Activated CD4-positive, alpha-beta memory T cell treated with anti-CD3 and anti-CD28 coated beads for 36 hours (primary cell): Measurements from ENCODE around the gene GPR26. TPM values are rescaled to one million over a fixed set of nuclear protein-coding genes. Genes with fewer than 3 reads are reported as not detected.

Experiments
- CTCF ChIA-PET: fragments of 350-600 bp; sonication (Branson Sonifier 250); formaldehyde crosslinking; loops from one replicate; lab custom pipeline; 2021; ENCODE audit warnings: antibody characterized with exemption, inconsistent platforms; lab: Charles Lee
- POLR2A ChIA-PET: fragments of 350-600 bp; sonication (Branson Sonifier 250); formaldehyde crosslinking; loops from one replicate; lab custom pipeline; 2021; ENCODE audit warnings: antibody characterized with exemption; lab: Charles Lee
- DNase-seq: peaks from one replicate; pipeline ENCODE4 v3.0.0-alpha.2; 2020
- H3K27ac Mint-ChIP-seq: one replicate; pipeline ENCODE4 v1.8.0; 2021; ENCODE audit warnings: mixed read lengths
- H3K27me3 Mint-ChIP-seq: one replicate; pipeline ENCODE4 v1.8.0; 2021; ENCODE audit warnings: mixed read lengths
- H3K36me3 Mint-ChIP-seq: one replicate; pipeline ENCODE4 v1.8.0; 2021; ENCODE audit warnings: mixed read lengths
- H3K4me1 Mint-ChIP-seq: one replicate; pipeline ENCODE4 v1.8.0; 2021; ENCODE audit warnings: low read depth, mixed read lengths
- H3K4me3 Mint-ChIP-seq: one replicate; pipeline ENCODE4 v1.8.0; 2021; ENCODE audit warnings: mild to moderate bottlenecking, mixed read lengths
- H3K9me3 Mint-ChIP-seq: one replicate; pipeline ENCODE4 v1.8.0; 2021; ENCODE audit warnings: mixed read lengths
- intact Hi-C: fragments of 100-400 bp; cut with micrococcal nuclease; formaldehyde crosslinking; loops from one replicate; pipeline ENCODE4 v1.15.1; 2023
- total RNA-seq, 2 experiments: library from RNA; stranded (reverse); gene quantifications; one replicate each; pipeline ENCODE4 v1.2.3, GENCODE V29; 2021

Gene GPR26
- total RNA-seq, 2 experiments from 2014 or later = not detected

GRCh38 chr10:123683865-123684264 is 17.7 kb downstream of the GPR26 start:
- no peak overlapping the region for H3K4me3 Mint-ChIP-seq
- H3K9me3 Mint-ChIP-seq = no peaks in the 10 kb centered on the region
- no peaks in the 10 kb centered on the region for H3K4me1 Mint-ChIP-seq
- CTCF ChIA-PET = no interaction called here
- no peak overlapping the region for H3K27ac Mint-ChIP-seq
- intact Hi-C loops = no loop called here
- H3K27me3 Mint-ChIP-seq = no peaks in the 10 kb centered on the region
- POLR2A ChIA-PET = no interaction called here
- no peak for DNase-seq
- H3K36me3 Mint-ChIP-seq = no peaks in the 10 kb centered on the region

- no peaks in the 10 kb centered on the region for H3K27me3 Mint-ChIP-seq
- no peaks in the 10 kb centered on the region for H3K9me3 Mint-ChIP-seq
- H3K4me3 Mint-ChIP-seq = no peak overlapping the region
- no peak overlapping the region for H3K27ac Mint-ChIP-seq
- no peaks in the 10 kb centered on the region for H3K36me3 Mint-ChIP-seq
- POLR2A ChIA-PET = no interaction called here
- no peak for DNase-seq
- no peaks in the 10 kb centered on the region for H3K4me1 Mint-ChIP-seq
- intact Hi-C loops = no loop called here
- CTCF ChIA-PET = no interaction called here
Measured at GRCh38 chr10:123685260-123685659, 19.1 kb downstream of the GPR26 start.

- no peak for DNase-seq
- H3K4me1 Mint-ChIP-seq = no peaks in the 10 kb centered on the region
- ChIA-PET CTCF (no interaction called here), POLR2A (no interaction called here)
- H3K36me3 Mint-ChIP-seq = no peaks in the 10 kb centered on the region
- H3K27me3 Mint-ChIP-seq = no peaks in the 10 kb centered on the region
- H3K27ac Mint-ChIP-seq = no peak overlapping the region
- intact Hi-C loops = no loop called here
- H3K9me3 Mint-ChIP-seq = no peaks in the 10 kb centered on the region
- H3K4me3 Mint-ChIP-seq = no peak overlapping the region
Measured at GRCh38 chr10:123687758-123688157, 21.6 kb downstream of the GPR26 start.

- Mint-ChIP-seq H3K27me3 (peaks cover 3% of the 10 kb centered on the region), H3K4me3 (no peak overlapping the region), H3K27ac (no peak overlapping the region), H3K9me3 (no peaks in the 10 kb centered on the region), H3K4me1 (no peaks in the 10 kb centered on the region), H3K36me3 (no peaks in the 10 kb centered on the region)
- POLR2A ChIA-PET = no interaction called here
- no peak for DNase-seq
- CTCF ChIA-PET = no interaction called here
- intact Hi-C loops = no loop called here
Measured at GRCh38 chr10:123689880-123690279, 23.7 kb downstream of the GPR26 start.

- CTCF ChIA-PET = no interaction called here
- Mint-ChIP-seq H3K27ac (no peak overlapping the region), H3K9me3 (no peaks in the 10 kb centered on the region), H3K36me3 (no peaks in the 10 kb centered on the region), H3K4me1 (no peaks in the 10 kb centered on the region), H3K4me3 (no peak overlapping the region), H3K27me3 (no peaks in the 10 kb centered on the region)
- intact Hi-C loops = no loop called here
- no peak for DNase-seq
- POLR2A ChIA-PET = no interaction called here
Measured at GRCh38 chr10:123703195-123703790, 37.1 kb downstream of the GPR26 start.

GRCh38 chr10:123704076-123704475 is 37.9 kb downstream of the GPR26 start:
- H3K27ac Mint-ChIP-seq = no peak overlapping the region
- H3K4me1 Mint-ChIP-seq = no peaks in the 10 kb centered on the region
- ChIA-PET POLR2A (no interaction called here), CTCF (no interaction called here)
- no peaks in the 10 kb centered on the region for H3K27me3 Mint-ChIP-seq
- DNase-seq = no peak
- intact Hi-C loops = no loop called here
- H3K9me3 Mint-ChIP-seq = no peaks in the 10 kb centered on the region
- H3K36me3 Mint-ChIP-seq = no peaks in the 10 kb centered on the region
- no peak overlapping the region for H3K4me3 Mint-ChIP-seq

- ChIA-PET POLR2A (no interaction called here), CTCF (no interaction called here)
- no peak overlapping the region for H3K27ac Mint-ChIP-seq
- no peak for DNase-seq
- no peak overlapping the region for H3K4me3 Mint-ChIP-seq
- H3K4me1 Mint-ChIP-seq = no peaks in the 10 kb centered on the region
- no peaks in the 10 kb centered on the region for H3K27me3 Mint-ChIP-seq
- intact Hi-C loops = no loop called here
- no peaks in the 10 kb centered on the region for H3K36me3 Mint-ChIP-seq
- H3K9me3 Mint-ChIP-seq = no peaks in the 10 kb centered on the region
Measured at GRCh38 chr10:123704812-123705211, 38.7 kb downstream of the GPR26 start.

GRCh38 chr10:123706236-123706635 is 40.1 kb downstream of the GPR26 start:
- no peak for DNase-seq
- Mint-ChIP-seq H3K4me1 (no peaks in the 10 kb centered on the region), H3K36me3 (no peaks in the 10 kb centered on the region), H3K27me3 (no peaks in the 10 kb centered on the region), H3K4me3 (no peak overlapping the region), H3K27ac (no peak overlapping the region), H3K9me3 (no peaks in the 10 kb centered on the region)
- POLR2A ChIA-PET = no interaction called here
- CTCF ChIA-PET = no interaction called here
- intact Hi-C loops = no loop called here

- H3K4me1 Mint-ChIP-seq = no peaks in the 10 kb centered on the region
- H3K9me3 Mint-ChIP-seq = peaks cover 5% of the 10 kb centered on the region
- no peaks in the 10 kb centered on the region for H3K36me3 Mint-ChIP-seq
- H3K27me3 Mint-ChIP-seq = no peaks in the 10 kb centered on the region
- H3K4me3 Mint-ChIP-seq = no peak overlapping the region
- POLR2A ChIA-PET = no interaction called here
- no peak overlapping the region for H3K27ac Mint-ChIP-seq
- intact Hi-C loops = no loop called here
- no peak for DNase-seq
- CTCF ChIA-PET = no interaction called here
Measured at GRCh38 chr10:123715546-123715945, 49.4 kb downstream of the GPR26 start.

- POLR2A ChIA-PET = no interaction called here
- H3K36me3 Mint-ChIP-seq = no peaks in the 10 kb centered on the region
- no peak overlapping the region for H3K4me3 Mint-ChIP-seq
- H3K4me1 Mint-ChIP-seq = no peaks in the 10 kb centered on the region
- intact Hi-C loops = no loop called here
- no peak for DNase-seq
- CTCF ChIA-PET = interaction anchor here (0.6 kb wide), 1 partner anchor 250 kb away, joined by 3 read pairs; no protein-coding TSS in a partner anchor
- H3K27me3 Mint-ChIP-seq = no peaks in the 10 kb centered on the region
- H3K9me3 Mint-ChIP-seq = peaks cover 5% of the 10 kb centered on the region
- no peak overlapping the region for H3K27ac Mint-ChIP-seq
Measured at GRCh38 chr10:123717336-123717735, 51.2 kb downstream of the GPR26 start.

- H3K4me1 Mint-ChIP-seq = no peaks in the 10 kb centered on the region
- peaks cover 5% of the 10 kb centered on the region for H3K9me3 Mint-ChIP-seq
- ChIA-PET CTCF (interaction anchor here (0.6 kb wide), 1 partner anchor 83 kb away, joined by 3 read pairs; no protein-coding TSS in a partner anchor), POLR2A (no interaction called here)
- H3K27me3 Mint-ChIP-seq = no peaks in the 10 kb centered on the region
- no peak overlapping the region for H3K27ac Mint-ChIP-seq
- no peaks in the 10 kb centered on the region for H3K36me3 Mint-ChIP-seq
- no peak for DNase-seq
- H3K4me3 Mint-ChIP-seq = no peak overlapping the region
- intact Hi-C loops = no loop called here
Measured at GRCh38 chr10:123718544-123719060, 52.4 kb downstream of the GPR26 start.

- Mint-ChIP-seq H3K36me3 (no peaks in the 10 kb centered on the region), H3K27me3 (no peaks in the 10 kb centered on the region), H3K4me3 (no peak overlapping the region), H3K4me1 (no peaks in the 10 kb centered on the region), H3K27ac (no peak overlapping the region), H3K9me3 (peaks cover 5% of the 10 kb centered on the region)
- DNase-seq = no peak
- ChIA-PET POLR2A (no interaction called here), CTCF (no interaction called here)
- intact Hi-C loops = no loop called here
Measured at GRCh38 chr10:123720536-123720935, 54.4 kb downstream of the GPR26 start.

GRCh38 chr10:123721441-123722049 is 55.4 kb downstream of the GPR26 start:
- CTCF ChIA-PET = no interaction called here
- POLR2A ChIA-PET = no interaction called here
- no peaks in the 10 kb centered on the region for H3K4me1 Mint-ChIP-seq
- intact Hi-C loops = no loop called here
- DNase-seq = no peak
- no peaks in the 10 kb centered on the region for H3K36me3 Mint-ChIP-seq
- no peak overlapping the region for H3K27ac Mint-ChIP-seq
- peaks cover 5% of the 10 kb centered on the region for H3K9me3 Mint-ChIP-seq
- no peaks in the 10 kb centered on the region for H3K27me3 Mint-ChIP-seq
- no peak overlapping the region for H3K4me3 Mint-ChIP-seq
